Thyroid gland (tissue), 4 donors: ENCODE measurements around the gene SEMA4G.

ENCODE experiments used
- POLR2A ChIP-seq, 2 donors: fragments of 450-650 bp; IDR thresholded peaks; one replicate each; pipeline ENCODE4 v1.6.1; 2017; ENCODE audit warnings: antibody characterized with exemption in 2 of 2, mild to moderate bottlenecking in 2 of 2, moderate library complexity in 1 of 2
- TF ChIP-seq, protein P1 (sequence below), 6 experiments: fragments of 200-600 bp in 3 of 6; fragments of 450-650 bp in 3 of 6; sonication (generic) in 3 of 6; IDR thresholded peaks; one replicate each; pipeline ENCODE4 v1.5.1; 2016 to 2019; ENCODE audit warnings: antibody characterized with exemption in 6 of 6, mild to moderate bottlenecking in 2 of 6, inconsistent platforms in 1 of 6, moderate library complexity in 1 of 6

DNA sequence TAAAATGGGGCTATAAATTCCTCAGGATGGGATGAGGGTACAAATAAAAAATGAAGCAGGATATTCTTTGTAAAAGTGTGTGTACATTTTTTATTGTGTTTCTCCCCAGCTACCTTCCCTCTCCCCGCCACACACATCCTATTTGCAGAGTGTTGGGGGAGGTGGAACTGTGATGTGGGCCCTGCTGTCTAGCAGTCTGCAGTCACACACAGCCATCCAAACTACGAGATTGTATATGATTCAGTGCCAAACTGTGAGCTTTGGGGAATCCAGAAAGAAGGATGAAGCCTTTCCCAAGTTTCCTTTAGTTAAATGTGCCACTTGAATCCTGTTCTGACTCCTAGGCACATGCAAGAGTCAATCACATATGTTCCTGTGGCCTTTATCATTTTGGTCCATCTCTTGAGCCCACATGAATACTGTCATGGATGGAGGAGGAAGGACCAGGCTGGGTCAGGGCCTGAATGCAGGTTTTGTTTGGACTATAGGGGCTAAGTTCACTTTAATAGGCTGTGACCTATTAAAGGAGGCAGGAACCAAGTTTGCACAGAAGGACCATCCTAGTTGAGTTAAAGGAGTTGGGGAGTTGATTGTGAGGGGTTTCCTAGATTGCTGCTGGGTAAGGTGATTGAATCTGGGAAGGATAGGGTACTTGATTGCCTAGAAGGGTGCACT is 1.1 kb upstream of the SEMA4G start:
- no peak for TF ChIP-seq POLR2A (IDR thresholded peaks at IDR 0.05)
- TF ChIP-seq, protein P1, sequence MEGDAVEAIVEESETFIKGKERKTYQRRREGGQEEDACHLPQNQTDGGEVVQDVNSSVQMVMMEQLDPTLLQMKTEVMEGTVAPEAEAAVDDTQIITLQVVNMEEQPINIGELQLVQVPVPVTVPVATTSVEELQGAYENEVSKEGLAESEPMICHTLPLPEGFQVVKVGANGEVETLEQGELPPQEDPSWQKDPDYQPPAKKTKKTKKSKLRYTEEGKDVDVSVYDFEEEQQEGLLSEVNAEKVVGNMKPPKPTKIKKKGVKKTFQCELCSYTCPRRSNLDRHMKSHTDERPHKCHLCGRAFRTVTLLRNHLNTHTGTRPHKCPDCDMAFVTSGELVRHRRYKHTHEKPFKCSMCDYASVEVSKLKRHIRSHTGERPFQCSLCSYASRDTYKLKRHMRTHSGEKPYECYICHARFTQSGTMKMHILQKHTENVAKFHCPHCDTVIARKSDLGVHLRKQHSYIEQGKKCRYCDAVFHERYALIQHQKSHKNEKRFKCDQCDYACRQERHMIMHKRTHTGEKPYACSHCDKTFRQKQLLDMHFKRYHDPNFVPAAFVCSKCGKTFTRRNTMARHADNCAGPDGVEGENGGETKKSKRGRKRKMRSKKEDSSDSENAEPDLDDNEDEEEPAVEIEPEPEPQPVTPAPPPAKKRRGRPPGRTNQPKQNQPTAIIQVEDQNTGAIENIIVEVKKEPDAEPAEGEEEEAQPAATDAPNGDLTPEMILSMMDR (IDR thresholded peaks at IDR 0.05) = no peak
